Stomach smooth muscle (tissue), 2 donors: ENCODE measurements around the gene TULP4.
"Not testable (repeated sequence)": the region's sequence is repeated elsewhere in the genome, so short reads cannot be mapped to it uniquely, and the experiment has no call there.

Experiments
- H3K27ac ChIP-seq: one replicate; pipeline ENCODE4 v1.7.0; 2013; ENCODE audit warnings: mild to moderate bottlenecking, low read length, inconsistent platforms
- H3K27me3 ChIP-seq, 2 donors: one replicate each; pipeline ENCODE4 v1.7.0; 2013; ENCODE audit warnings: low read length in 2 of 2; ENCODE audit not compliant: insufficient read depth in 2 of 2, control insufficient read depth in 1 of 2
- H3K36me3 ChIP-seq, 2 donors: one replicate each; pipeline ENCODE4 v1.7.0; 2013; ENCODE audit warnings: low read length in 2 of 2; ENCODE audit not compliant: control insufficient read depth in 2 of 2, insufficient read depth in 2 of 2
- H3K4me1 ChIP-seq: one replicate; pipeline ENCODE4 v1.7.0; 2013; ENCODE audit warnings: low read length; ENCODE audit not compliant: control insufficient read depth, insufficient read depth
- H3K4me3 ChIP-seq, 2 donors: one replicate each; pipeline ENCODE4 v1.7.0; 2013; ENCODE audit warnings: low read length in 2 of 2
- H3K9ac ChIP-seq, 2 donors: one replicate each; pipeline ENCODE4 v1.7.0; 2013; ENCODE audit warnings: low read length in 2 of 2, mild to moderate bottlenecking in 1 of 2
- H3K9me3 ChIP-seq, 2 donors: one replicate each; pipeline ENCODE4 v1.7.0; 2013; ENCODE audit warnings: low read length in 2 of 2; ENCODE audit not compliant: control insufficient read depth in 2 of 2
- donor health status: healthy.
- donor health status: Pancreatic carcinoma.

The TULP4 gene

GRCh38 chr6:158328952-158329351 lies 16.7 kb downstream of the TULP4 start:
- H3K27me3 ChIP-seq: no peaks in the 10 kb centered on the region
- H3K9ac ChIP-seq: no peak overlapping the region
- peaks cover 4 to 6% of the 10 kb centered on the region in 2 donors for H3K9me3 ChIP-seq
- H3K36me3 ChIP-seq: no peaks in the 10 kb centered on the region
- no peak overlapping the region for H3K4me3 ChIP-seq
- H3K27ac ChIP-seq: no peak overlapping the region
- no peaks in the 10 kb centered on the region for H3K4me1 ChIP-seq

GRCh38 chr6:158329531-158329930 lies 17.3 kb downstream of the TULP4 start:
- Histone ChIP-seq H3K4me3 (no peak overlapping the region), H3K36me3 (no peaks in the 10 kb centered on the region), H3K9me3 (peaks cover 4 to 6% of the 10 kb centered on the region in 2 donors), H3K27me3 (no peaks in the 10 kb centered on the region), H3K4me1 (no peaks in the 10 kb centered on the region), H3K9ac (no peak overlapping the region), H3K27ac (no peak overlapping the region)

- no peaks in the 10 kb centered on the region for H3K27me3 ChIP-seq
- H3K4me3 ChIP-seq: no peak overlapping the region
- peaks cover 4 to 6% of the 10 kb centered on the region in 2 donors for H3K9me3 ChIP-seq
- no peak overlapping the region for H3K9ac ChIP-seq
- no peaks in the 10 kb centered on the region for H3K4me1 ChIP-seq
- no peak overlapping the region for H3K27ac ChIP-seq
- H3K36me3 ChIP-seq: no peaks in the 10 kb centered on the region
These were observed 17.8 kb downstream of the TULP4 start for GRCh38 chr6:158330016-158330415.

- H3K9me3 ChIP-seq: peaks cover 4 to 6% of the 10 kb centered on the region in 2 donors
These were observed 20.0 kb downstream of the TULP4 start for GRCh38 chr6:158332237-158332636.

GRCh38 chr6:158333094-158333493 lies 20.8 kb downstream of the TULP4 start:
- no peaks in the 10 kb centered on the region for H3K4me1 ChIP-seq
- H3K36me3 ChIP-seq: no peaks in the 10 kb centered on the region
- H3K9me3 ChIP-seq: peaks cover 4 to 6% of the 10 kb centered on the region in 2 donors
- H3K27ac ChIP-seq: no peak overlapping the region
- H3K27me3 ChIP-seq: no peaks in the 10 kb centered on the region
- H3K9ac ChIP-seq: no peak overlapping the region
- H3K4me3 ChIP-seq: no peak overlapping the region

More at GRCh38 chr6:158332237-158332636, 20.0 kb downstream of the TULP4 start:
- no peaks in the 10 kb centered on the region for H3K4me1 ChIP-seq
- no peak overlapping the region for H3K9ac ChIP-seq
- H3K27ac ChIP-seq: no peak overlapping the region
- H3K36me3 ChIP-seq: no peaks in the 10 kb centered on the region
- H3K4me3 ChIP-seq: no peak overlapping the region
- no peaks in the 10 kb centered on the region for H3K27me3 ChIP-seq

- Histone ChIP-seq H3K4me3 (no peak overlapping the region), H3K9ac (no peak overlapping the region), H3K9me3 (peaks cover 4 to 6% of the 10 kb centered on the region in 2 donors)
These were observed 22.3 kb downstream of the TULP4 start for GRCh38 chr6:158334534-158334933.

GRCh38 chr6:158337332-158337731 lies 25.1 kb downstream of the TULP4 start:
- Histone ChIP-seq H3K4me3 (no peak overlapping the region), H3K9ac (no peak overlapping the region), H3K27ac (no peak overlapping the region), H3K27me3 (no peaks in the 10 kb centered on the region), H3K36me3 (no peaks in the 10 kb centered on the region), H3K9me3 (peaks cover 4 to 6% of the 10 kb centered on the region in 2 donors), H3K4me1 (no peaks in the 10 kb centered on the region)

More at GRCh38 chr6:158334534-158334933, 22.3 kb downstream of the TULP4 start:
- Histone ChIP-seq H3K4me1 (no peaks in the 10 kb centered on the region), H3K27ac (no peak overlapping the region), H3K36me3 (no peaks in the 10 kb centered on the region), H3K27me3 (no peaks in the 10 kb centered on the region)

GRCh38 chr6:158338311-158339112 lies 26.2 kb downstream of the TULP4 start:
- Histone ChIP-seq H3K9me3 (no peaks in the 10 kb centered on the region), H3K36me3 (no peaks in the 10 kb centered on the region), H3K9ac (no peak overlapping the region), H3K27me3 (no peaks in the 10 kb centered on the region), H3K4me3 (no peak overlapping the region), H3K4me1 (no peaks in the 10 kb centered on the region), H3K27ac (no peak overlapping the region)

- H3K9me3 ChIP-seq, H3K27ac ChIP-seq, H3K4me1 ChIP-seq, H3K4me3 ChIP-seq, H3K36me3 ChIP-seq, H3K9ac ChIP-seq, H3K27me3 ChIP-seq: not testable (repeated sequence)
These were observed 26.9 kb downstream of the TULP4 start for GRCh38 chr6:158339197-158339596.

GRCh38 chr6:158340252-158340651 lies 28.0 kb downstream of the TULP4 start:
- no peaks in the 10 kb centered on the region for H3K36me3 ChIP-seq
- H3K9ac ChIP-seq: no peak overlapping the region
- no peak overlapping the region for H3K4me3 ChIP-seq
- H3K9me3 ChIP-seq: no peaks in the 10 kb centered on the region
- no peaks in the 10 kb centered on the region for H3K4me1 ChIP-seq
- H3K27me3 ChIP-seq: no peaks in the 10 kb centered on the region
- no peak overlapping the region for H3K27ac ChIP-seq

GRCh38 chr6:158344534-158344933 lies 32.3 kb downstream of the TULP4 start:
- Histone ChIP-seq H3K9ac (no peak overlapping the region), H3K27me3 (no peaks in the 10 kb centered on the region), H3K9me3 (no peaks in the 10 kb centered on the region), H3K4me1 (no peaks in the 10 kb centered on the region), H3K36me3 (no peaks in the 10 kb centered on the region), H3K27ac (no peak overlapping the region), H3K4me3 (no peak overlapping the region)
